Activated CD4-positive, alpha-beta T cell treated with anti-CD3 and anti-CD28 coated beads, Interleukin-2, amount 10 ng/mL, durations not matched to agents 7 days and 5 days (primary cell): ENCODE results near the gene RGP1. TPM values are rescaled to one million over a fixed set of nuclear protein-coding genes. Genes with fewer than 3 reads are reported as not detected.

Experiments
- CTCF ChIA-PET: fragments of 350-600 bp; sonication (Branson Sonifier 250); formaldehyde crosslinking; loops from one replicate; lab custom pipeline; 2021; ENCODE audit warnings: antibody characterized with exemption; lab: Charles Lee
- POLR2A ChIA-PET: fragments of 350-600 bp; sonication (Branson Sonifier 250); formaldehyde crosslinking; loops from one replicate; lab custom pipeline; 2021; ENCODE audit warnings: antibody characterized with exemption; lab: Charles Lee
- DNase-seq: peaks from one replicate; pipeline ENCODE4 v3.0.0-alpha.2; 2020
- H3K27ac Mint-ChIP-seq: one replicate; pipeline ENCODE4 v1.8.0; 2021; ENCODE audit warnings: mild to moderate bottlenecking, moderate library complexity, mixed read lengths
- H3K27me3 Mint-ChIP-seq: one replicate; pipeline ENCODE4 v1.8.0; 2021; ENCODE audit warnings: mixed read lengths
- H3K36me3 Mint-ChIP-seq: one replicate; pipeline ENCODE4 v1.8.0; 2021; ENCODE audit warnings: low read depth, mixed read lengths
- H3K4me1 Mint-ChIP-seq: one replicate; pipeline ENCODE4 v1.8.0; 2021; ENCODE audit warnings: mixed read lengths
- H3K4me3 Mint-ChIP-seq: one replicate; pipeline ENCODE4 v1.8.0; 2021; ENCODE audit warnings: mild to moderate bottlenecking, moderate library complexity, mixed read lengths
- H3K9me3 Mint-ChIP-seq: one replicate; pipeline ENCODE4 v1.8.0; 2021; ENCODE audit warnings: mixed read lengths
- total RNA-seq, 2 experiments: library from RNA; stranded (reverse); gene quantifications; one replicate each; pipeline ENCODE4 v1.2.3, GENCODE V29; 2021

RGP1 gene, protein sequence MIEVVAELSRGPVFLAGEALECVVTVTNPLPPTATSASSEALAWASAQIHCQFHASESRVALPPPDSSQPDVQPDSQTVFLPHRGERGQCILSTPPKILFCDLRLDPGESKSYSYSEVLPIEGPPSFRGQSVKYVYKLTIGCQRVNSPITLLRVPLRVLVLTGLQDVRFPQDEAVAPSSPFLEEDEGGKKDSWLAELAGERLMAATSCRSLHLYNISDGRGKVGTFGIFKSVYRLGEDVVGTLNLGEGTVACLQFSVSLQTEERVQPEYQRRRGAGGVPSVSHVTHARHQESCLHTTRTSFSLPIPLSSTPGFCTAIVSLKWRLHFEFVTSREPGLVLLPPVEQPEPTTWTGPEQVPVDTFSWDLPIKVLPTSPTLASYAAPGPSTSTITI
- 10 to 100 TPM; 24.7 to 28.4 TPM for total RNA-seq

DNA sequence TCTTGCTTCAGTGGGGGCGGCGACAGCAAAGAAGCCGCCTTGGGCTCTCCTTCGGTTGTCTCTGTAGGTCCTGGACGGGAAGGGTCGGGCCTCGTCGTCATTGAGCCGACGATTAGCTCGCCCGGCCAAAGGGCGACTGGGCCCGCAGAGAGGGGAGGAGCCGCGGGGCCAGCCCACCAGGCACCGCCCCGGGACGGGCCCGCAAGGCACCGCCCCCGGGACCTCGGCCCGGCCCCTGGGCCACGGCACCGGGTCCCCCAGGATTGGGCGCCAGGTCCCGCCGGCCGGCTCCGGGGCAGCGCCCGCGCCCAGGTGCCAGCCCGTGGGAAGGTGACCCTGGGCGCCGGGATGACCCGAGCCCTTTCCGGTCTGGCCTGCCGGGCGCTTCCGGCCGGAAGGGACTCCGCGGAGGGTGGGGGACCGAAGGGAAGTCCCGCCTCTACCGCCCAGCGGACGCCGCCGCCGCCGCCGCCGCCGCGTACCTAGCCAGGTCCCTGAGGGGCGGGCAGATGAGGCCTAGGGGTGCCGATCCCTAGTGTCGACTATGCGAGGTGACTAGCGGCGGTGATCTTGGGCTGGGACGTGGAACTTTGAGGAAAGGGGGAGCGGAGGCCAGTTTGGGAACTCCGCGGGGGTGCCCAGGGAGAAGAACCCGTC, at the start of gene RGP1, which contains the start of gene GBA2:
Gene RGP1 (plus strand): TSS at position 430 of the 657 bp plus-strand sequence. CDS start 469 bp downstream, outside the sequence.
Gene GBA2 (minus strand): TSS at position 371 of the 657 bp plus-strand sequence. CDS start 524 bp downstream, outside the sequence.
- peak; percentile 68 for DNase-seq
- ChIA-PET POLR2A (interaction anchor here (1.1 to 1.5 kb wide), 2 partner anchors 17 to 91 kb away, joined by 3 read pairs; partner anchors contain the start of genes CCDC107, CREB3 and RMRP), CTCF (interaction anchor here (0.8 to 11.3 kb wide), 15 partner anchors 11 to 145 kb away, joined by 3 to 112 read pairs (median 3); partner anchors contain the start of genes CCDC107, CREB3, RMRP and SPAG8)
- H3K27ac Mint-ChIP-seq = peak within 1 kb of the TSS; percentile 85
- no peaks in the 10 kb centered on the region for H3K27me3 Mint-ChIP-seq
- H3K4me3 Mint-ChIP-seq = peak within 1 kb of the TSS; percentile 86
- H3K36me3 Mint-ChIP-seq = peaks cover 32% of the 10 kb centered on the region
- peaks cover 50% of the 10 kb centered on the region for H3K4me1 Mint-ChIP-seq
- no peaks in the 10 kb centered on the region for H3K9me3 Mint-ChIP-seq

DNA sequence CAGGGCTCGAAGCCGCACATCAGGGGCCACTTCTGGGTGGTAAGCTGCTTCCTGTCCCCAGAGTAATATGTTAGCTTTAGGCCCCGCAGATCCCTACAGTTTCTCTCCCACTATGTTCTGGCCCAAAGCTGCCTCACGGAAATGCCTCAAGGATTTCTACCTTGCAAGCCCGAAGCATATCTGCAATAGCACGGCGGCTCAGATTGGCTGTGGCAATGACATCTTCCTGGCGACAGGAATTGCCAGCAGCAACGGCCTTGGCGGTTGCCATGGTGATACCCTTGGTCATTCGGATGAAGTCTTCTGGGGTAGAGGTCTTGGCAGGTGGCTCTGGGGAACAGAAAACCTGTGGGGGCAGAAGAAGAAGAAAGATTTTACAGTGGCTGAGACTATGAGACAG, 49.1 kb upstream of the RGP1 start:
- Mint-ChIP-seq H3K4me1 (peaks cover 5% of the 10 kb centered on the region), H3K4me3 (no peak overlapping the region), H3K9me3 (no peaks in the 10 kb centered on the region), H3K27ac (no peak overlapping the region), H3K27me3 (no peaks in the 10 kb centered on the region), H3K36me3 (peaks cover 42% of the 10 kb centered on the region)
- DNase-seq = no peak
- ChIA-PET CTCF (interaction anchor here (0.6 to 1.8 kb wide), 4 partner anchors 22 to 96 kb away, joined by 3 to 4 read pairs (median 3); partner anchors contain the start of genes CCDC107 and RMRP), POLR2A (no interaction called here)

DNA sequence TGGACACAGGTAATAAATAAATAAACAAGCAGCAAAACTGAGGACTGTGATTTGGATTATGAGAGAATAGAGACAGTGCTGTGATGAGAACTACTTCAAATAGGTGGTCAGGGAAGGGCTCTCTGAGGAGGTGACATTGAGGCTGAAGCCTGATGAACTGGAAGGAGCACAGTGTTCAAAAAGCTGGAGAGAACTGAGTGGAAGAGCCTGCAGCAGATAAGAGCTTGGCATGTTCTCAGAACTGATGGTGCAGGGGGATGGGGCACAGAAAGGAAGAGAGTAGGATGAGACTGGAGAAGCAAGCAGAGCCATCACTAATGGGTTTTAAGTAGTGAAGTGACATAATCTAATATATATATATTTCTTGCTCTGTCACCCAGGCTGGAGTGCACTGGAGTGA, 48.1 kb upstream of the RGP1 start:
- H3K27me3 Mint-ChIP-seq = no peaks in the 10 kb centered on the region
- H3K9me3 Mint-ChIP-seq = no peaks in the 10 kb centered on the region
- no peak overlapping the region for H3K4me3 Mint-ChIP-seq
- ChIA-PET CTCF (interaction anchor here (0.8 to 1.8 kb wide), 5 partner anchors 20 to 181 kb away, joined by 3 to 4 read pairs (median 3); partner anchors contain the start of genes CCDC107 and RMRP), POLR2A (no interaction called here)
- H3K27ac Mint-ChIP-seq = no peak overlapping the region
- H3K4me1 Mint-ChIP-seq = peaks cover 5% of the 10 kb centered on the region
- peaks cover 47% of the 10 kb centered on the region for H3K36me3 Mint-ChIP-seq
- DNase-seq = no peak

DNA sequence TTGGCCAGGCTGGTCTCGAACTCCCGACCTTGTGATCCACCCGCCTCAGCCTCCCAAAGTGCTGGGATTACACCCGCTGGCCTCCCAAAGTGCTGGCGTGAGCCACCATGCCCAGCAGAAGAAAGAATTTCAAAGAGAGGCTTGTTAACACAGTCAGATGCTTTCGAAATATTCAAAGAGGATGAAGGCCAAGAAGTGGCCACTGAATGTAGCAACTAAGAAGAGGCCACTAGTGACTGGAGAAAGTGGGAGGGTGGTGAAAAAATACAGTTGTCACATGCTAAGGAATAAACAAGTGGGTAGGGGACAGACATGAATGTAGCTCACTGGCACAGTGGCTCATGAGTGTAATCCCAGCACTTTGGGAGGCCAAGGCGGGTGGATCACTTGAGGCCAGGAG, 46.4 kb upstream of the RGP1 start:
- H3K4me1 Mint-ChIP-seq = no peaks in the 10 kb centered on the region
- DNase-seq = no peak
- peaks cover 48% of the 10 kb centered on the region for H3K36me3 Mint-ChIP-seq
- H3K4me3 Mint-ChIP-seq = no peak overlapping the region
- no peaks in the 10 kb centered on the region for H3K9me3 Mint-ChIP-seq
- POLR2A ChIA-PET = no interaction called here
- CTCF ChIA-PET = interaction anchor here (1.0 to 1.7 kb wide), 2 partner anchors 14 to 26 kb away, joined by 3 read pairs; no protein-coding TSS in a partner anchor
- no peaks in the 10 kb centered on the region for H3K27me3 Mint-ChIP-seq
- H3K27ac Mint-ChIP-seq = no peak overlapping the region

DNA sequence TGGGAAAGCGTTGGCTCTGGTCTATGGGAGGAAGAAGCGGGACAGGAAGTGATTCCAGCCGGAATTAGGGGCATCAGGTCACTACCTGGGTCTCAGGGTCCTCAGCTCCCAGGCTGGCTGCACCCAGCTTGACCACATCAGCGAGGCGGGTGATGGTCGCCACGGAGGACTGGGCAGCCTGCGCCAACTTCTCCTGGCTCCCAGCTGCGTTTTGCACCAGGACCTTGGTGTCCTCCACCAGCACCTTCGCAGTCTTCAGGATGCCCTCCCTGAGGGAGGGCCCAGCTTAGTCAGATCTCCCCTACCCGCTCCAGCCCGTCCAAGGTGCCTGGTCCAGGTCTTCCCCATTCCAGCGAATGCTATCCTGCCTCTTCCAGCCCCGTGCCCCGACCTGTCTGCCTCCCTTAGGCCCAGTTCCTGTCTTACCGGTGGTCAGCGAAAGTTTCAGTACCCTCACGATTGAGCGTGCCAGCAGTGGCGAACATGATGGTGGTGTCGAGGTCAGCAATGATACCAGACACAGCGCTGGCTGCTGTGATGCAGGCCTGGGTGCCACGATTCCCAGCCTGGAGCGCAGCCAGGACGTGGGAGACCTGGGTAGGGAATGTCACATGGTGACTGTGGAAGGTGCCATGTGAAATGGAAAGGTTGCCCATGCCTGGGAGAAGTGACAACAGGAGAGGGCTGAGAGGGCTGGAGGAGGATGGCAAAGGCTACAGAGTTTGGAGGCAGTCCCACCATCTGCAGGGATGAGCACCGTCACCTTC, 45.0 kb upstream of the RGP1 start:
- peaks cover 58% of the 10 kb centered on the region for H3K36me3 Mint-ChIP-seq
- H3K4me1 Mint-ChIP-seq = no peaks in the 10 kb centered on the region
- no peak for DNase-seq
- peak overlapping the region; percentile 51 for H3K27ac Mint-ChIP-seq
- POLR2A ChIA-PET = no interaction called here
- H3K27me3 Mint-ChIP-seq = no peaks in the 10 kb centered on the region
- no peaks in the 10 kb centered on the region for H3K9me3 Mint-ChIP-seq
- H3K4me3 Mint-ChIP-seq = no peak overlapping the region
- CTCF ChIA-PET = interaction anchor here (0.8 to 3.7 kb wide), 4 partner anchors 11 to 100 kb away, joined by 3 to 13 read pairs (median 4); no protein-coding TSS in a partner anchor

DNA sequence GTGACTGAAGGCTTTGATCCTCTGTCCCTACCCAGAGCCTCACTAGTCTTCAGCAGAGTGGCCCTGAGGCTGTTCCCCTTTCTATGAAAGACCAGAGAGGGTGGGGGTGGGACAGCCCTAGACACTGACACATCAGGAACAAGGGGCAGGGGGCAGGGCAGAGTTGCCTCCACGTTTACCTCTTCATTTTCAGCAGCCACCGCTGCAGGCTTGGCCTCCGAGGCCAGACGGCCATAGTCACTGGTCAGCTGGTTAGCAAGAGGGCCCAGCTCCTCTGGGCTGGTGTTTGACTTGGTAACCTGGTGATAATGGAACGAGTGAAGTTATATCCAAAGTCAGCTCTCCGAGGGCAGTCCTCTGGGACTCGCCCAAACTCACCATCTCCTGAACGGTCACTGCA, 43.7 kb upstream of the RGP1 start:
- ChIA-PET CTCF (interaction anchor here (1.4 to 8.8 kb wide), 3 partner anchors 9 to 15 kb away, joined by 4 to 67 read pairs (median 13); partner anchors contain the start of gene TPM2), POLR2A (no interaction called here)
- no peaks in the 10 kb centered on the region for H3K9me3 Mint-ChIP-seq
- no peak for DNase-seq
- H3K27ac Mint-ChIP-seq = no peak overlapping the region
- peaks cover 65% of the 10 kb centered on the region for H3K36me3 Mint-ChIP-seq
- no peaks in the 10 kb centered on the region for H3K27me3 Mint-ChIP-seq
- H3K4me3 Mint-ChIP-seq = no peak overlapping the region
- H3K4me1 Mint-ChIP-seq = no peaks in the 10 kb centered on the region

DNA sequence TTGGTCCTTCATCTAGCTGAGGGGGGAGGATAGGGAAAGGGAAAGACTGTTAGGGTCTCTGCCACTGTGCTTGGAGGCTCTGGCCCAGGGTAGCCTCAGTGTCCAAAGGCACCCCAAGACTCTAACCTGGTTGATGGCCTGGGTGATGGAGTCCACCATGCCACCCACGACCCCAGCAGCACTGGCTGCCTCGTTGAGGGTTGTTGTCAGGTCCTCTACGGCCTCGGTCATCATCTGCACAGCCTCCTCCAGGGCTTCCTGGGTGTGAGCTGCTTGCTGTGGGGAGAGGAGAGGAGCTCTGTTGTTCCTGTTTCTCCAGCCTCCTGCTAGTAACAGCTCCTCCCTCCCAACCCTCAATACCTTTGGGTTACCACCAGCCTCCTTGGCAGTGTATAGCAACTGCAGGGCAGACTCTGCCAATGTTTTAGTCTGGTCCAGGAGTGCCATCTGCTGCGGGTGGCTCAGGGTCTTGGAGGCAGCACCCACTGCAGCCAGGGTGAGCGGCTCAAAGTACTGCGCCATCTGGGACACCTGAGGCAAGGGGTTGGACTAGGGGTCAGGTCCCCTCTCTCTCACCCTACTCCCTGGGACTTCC, 43.2 kb upstream of the RGP1 start:
- DNase-seq = no peak
- ChIA-PET POLR2A (no interaction called here), CTCF (interaction anchor here (1.4 to 8.8 kb wide), 3 partner anchors 9 to 16 kb away, joined by 4 to 67 read pairs (median 13); partner anchors contain the start of gene TPM2)
- Mint-ChIP-seq H3K27ac (no peak overlapping the region), H3K36me3 (peaks cover 70% of the 10 kb centered on the region), H3K27me3 (no peaks in the 10 kb centered on the region), H3K4me1 (no peaks in the 10 kb centered on the region), H3K9me3 (no peaks in the 10 kb centered on the region), H3K4me3 (no peak overlapping the region)

DNA sequence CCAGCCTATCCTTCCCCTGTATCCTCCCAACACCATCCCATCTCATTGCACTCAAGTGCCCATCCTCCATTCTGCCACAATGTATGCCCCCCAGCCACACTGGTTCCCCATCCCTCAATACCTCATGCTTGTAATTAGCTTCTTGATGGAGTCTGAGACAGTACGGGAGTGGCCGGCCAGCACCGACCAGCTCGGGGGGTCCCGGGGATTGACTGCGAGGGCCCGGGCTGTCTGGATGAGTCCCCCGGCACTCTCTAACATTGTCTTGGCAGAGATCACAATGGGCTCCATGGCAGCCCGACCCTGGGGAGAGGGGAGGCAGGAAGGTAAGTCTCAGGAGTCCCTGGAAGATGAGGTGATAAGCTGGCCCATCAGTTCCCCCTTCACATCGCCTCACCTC, 42.1 kb upstream of the RGP1 start:
- POLR2A ChIA-PET = no interaction called here
- Mint-ChIP-seq H3K36me3 (peaks cover 80% of the 10 kb centered on the region), H3K27ac (no peak overlapping the region), H3K4me3 (no peak overlapping the region), H3K27me3 (no peaks in the 10 kb centered on the region), H3K9me3 (no peaks in the 10 kb centered on the region), H3K4me1 (no peaks in the 10 kb centered on the region)
- DNase-seq = no peak
- CTCF ChIA-PET = interaction anchor here (1.5 to 8.8 kb wide), 3 partner anchors 8 to 21 kb away, joined by 6 to 67 read pairs (median 13); no protein-coding TSS in a partner anchor

DNA sequence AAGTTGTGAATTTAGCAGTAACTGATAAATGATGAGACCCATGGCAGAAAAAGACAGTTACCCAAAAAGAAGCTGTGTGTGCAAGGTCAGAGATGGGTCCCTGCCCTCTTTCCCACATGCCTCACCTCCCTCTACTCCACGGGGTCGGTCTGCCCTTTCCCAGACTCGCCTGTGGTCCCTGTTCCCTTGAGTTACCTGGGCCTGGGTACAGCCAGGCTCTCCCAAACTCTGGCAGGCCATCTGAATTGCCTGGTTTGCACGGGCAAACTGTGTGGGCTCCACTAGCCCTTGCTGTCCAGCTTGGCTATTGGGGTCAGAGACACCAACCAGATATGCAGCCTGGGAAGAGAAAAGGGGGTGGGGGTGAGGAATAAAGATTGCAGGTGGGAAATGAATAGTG, 40.9 kb upstream of the RGP1 start:
- no peaks in the 10 kb centered on the region for H3K9me3 Mint-ChIP-seq
- H3K27ac Mint-ChIP-seq = peak overlapping the region; percentile 55
- POLR2A ChIA-PET = no interaction called here

DNA sequence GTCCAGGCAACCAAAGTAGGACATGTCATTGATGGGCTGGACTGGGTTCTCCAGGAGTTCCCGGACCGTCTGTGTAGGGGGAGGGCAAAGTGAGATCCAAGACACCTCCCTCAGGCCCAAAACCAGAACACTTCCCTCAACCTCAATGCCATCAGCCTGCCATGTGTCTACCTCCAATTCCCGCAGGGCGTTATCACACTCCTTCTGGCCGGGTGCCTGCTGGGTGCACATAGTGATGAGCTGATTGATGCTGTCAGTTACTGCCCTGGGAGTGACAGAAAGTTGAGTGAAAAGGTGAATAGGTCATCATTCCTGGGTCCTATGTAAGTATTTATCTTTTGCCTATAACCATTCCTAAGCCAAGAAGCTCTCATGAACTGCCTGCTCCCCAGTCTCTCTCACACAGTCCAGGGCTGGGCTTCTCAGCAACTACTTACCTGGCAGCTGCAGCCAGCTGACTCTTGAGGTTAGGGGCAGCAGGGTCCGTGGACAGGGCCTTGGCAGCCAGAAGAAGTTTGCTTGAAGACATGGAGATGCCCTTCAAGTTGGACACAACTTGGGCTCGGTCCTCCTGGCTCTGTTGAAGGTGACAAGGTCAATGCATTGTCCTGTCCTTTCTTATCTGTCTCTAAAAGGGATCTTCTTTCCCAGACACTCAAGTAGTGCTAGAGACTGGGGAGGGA, 38.1 kb upstream of the RGP1 start:
- no peak for DNase-seq
- H3K27me3 Mint-ChIP-seq = no peaks in the 10 kb centered on the region
- POLR2A ChIA-PET = no interaction called here
- no peaks in the 10 kb centered on the region for H3K4me1 Mint-ChIP-seq
- no peak overlapping the region for H3K27ac Mint-ChIP-seq
- H3K4me3 Mint-ChIP-seq = no peak overlapping the region
- CTCF ChIA-PET = interaction anchor here (1.2 to 8.8 kb wide), 2 partner anchors 14 to 32 kb away, joined by 3 to 67 read pairs; no protein-coding TSS in a partner anchor
- peaks cover 81% of the 10 kb centered on the region for H3K36me3 Mint-ChIP-seq
- H3K9me3 Mint-ChIP-seq = no peaks in the 10 kb centered on the region

More for the DNA sequence above, 40.9 kb upstream of the RGP1 start:
- CTCF ChIA-PET = interaction anchor here (8.8 kb wide), 1 partner anchor 11 kb away, joined by 67 read pairs; no protein-coding TSS in a partner anchor
- H3K36me3 Mint-ChIP-seq = peaks cover 81% of the 10 kb centered on the region
- no peaks in the 10 kb centered on the region for H3K27me3 Mint-ChIP-seq
- no peak for DNase-seq
- H3K4me3 Mint-ChIP-seq = no peak overlapping the region
- no peaks in the 10 kb centered on the region for H3K4me1 Mint-ChIP-seq
